MM.1S (cell line): Measurements from ENCODE around the gene LINGO1.

ENCODE experiments used
- DNase-seq: peaks from one replicate; pipeline ENCODE4 v3.0.0-alpha.2; 2015
- H2AFZ ChIP-seq: fragments of 300-600 bp; sonication (generic); 2 replicates; pipeline ENCODE4 v1.6.0; 2016; ENCODE audit warnings: antibody characterized with exemption, low read length
- H3F3A ChIP-seq: fragments of 300-600 bp; sonication (generic); 2 replicates; pipeline ENCODE4 v1.6.1; 2016; ENCODE audit warnings: mild to moderate bottlenecking, antibody characterized with exemption, low read length, moderate library complexity, mixed read lengths; ENCODE audit not compliant: insufficient read depth
- H3K27ac ChIP-seq: fragments of 300-600 bp; sonication (generic); 2 replicates; pipeline ENCODE4 v1.5.1; 2016; ENCODE audit warnings: mild to moderate bottlenecking, low read length
- H3K27me3 ChIP-seq: fragments of 300-600 bp; sonication (generic); replicated peaks from 2 replicates; pipeline ENCODE4 v1.6.0; 2016; ENCODE audit warnings: low read length; ENCODE audit not compliant: insufficient read depth
- H3K36me3 ChIP-seq: fragments of 300-600 bp; sonication (generic); replicated peaks from 2 replicates; pipeline ENCODE4 v1.6.1; 2016; ENCODE audit warnings: mild to moderate bottlenecking, low read length, mixed read lengths; ENCODE audit not compliant: insufficient read depth
- H3K4me1 ChIP-seq: fragments of 300-600 bp; sonication (generic); 2 replicates; pipeline ENCODE4 v1.6.1; 2016; ENCODE audit warnings: low read length, mixed read lengths
- H3K4me2 ChIP-seq: fragments of 300-600 bp; sonication (generic); 2 replicates; pipeline ENCODE4 v1.6.0; 2016; ENCODE audit warnings: low read depth, low read length
- H3K4me3 ChIP-seq: fragments of 300-600 bp; sonication (generic); 2 replicates; pipeline ENCODE4 v1.5.1; 2016; ENCODE audit warnings: low read length, mixed read lengths
- H3K79me2 ChIP-seq: fragments of 300-600 bp; sonication (generic); 2 replicates; pipeline ENCODE4 v1.6.1; 2016; ENCODE audit warnings: mixed run types, low read length, mixed read lengths
- H3K9ac ChIP-seq: fragments of 300-600 bp; sonication (generic); 2 replicates; pipeline ENCODE4 v1.6.1; 2016; ENCODE audit warnings: low read length, mixed read lengths
- H3K9me2 ChIP-seq: fragments of 300-600 bp; sonication (generic); replicated peaks from 2 replicates; pipeline ENCODE4 v1.6.1; 2016; ENCODE audit warnings: mild to moderate bottlenecking, low read length, mixed read lengths; ENCODE audit not compliant: insufficient read depth
- H3K9me3 ChIP-seq: fragments of 300-600 bp; sonication (generic); replicated peaks from 2 replicates; pipeline ENCODE4 v1.6.1; 2016; ENCODE audit warnings: mild to moderate bottlenecking, low read length, mixed read lengths; ENCODE audit not compliant: insufficient read depth
- H4K20me1 ChIP-seq: fragments of 300-600 bp; sonication (generic); 2 replicates; pipeline ENCODE4 v1.6.1; 2016; ENCODE audit warnings: mild to moderate bottlenecking, low read length, moderate library complexity, mixed read lengths; ENCODE audit not compliant: insufficient read depth
- CTCF ChIP-seq: fragments of 300-600 bp; sonication (generic); IDR thresholded peaks from 2 replicates; pipeline ENCODE4 v1.5.1; 2016; ENCODE audit warnings: antibody characterized with exemption, low read length, mixed read lengths
- EZH2 ChIP-seq: fragments of 300-600 bp; sonication (generic); optimal IDR thresholded peaks from 2 replicates; pipeline ENCODE3; 2017; ENCODE audit warnings: low read depth, mild to moderate bottlenecking, antibody characterized with exemption, low read length, mixed read lengths
- EZH2phosphoT487 ChIP-seq: fragments of 300-600 bp; sonication (generic); IDR thresholded peaks from 2 replicates; pipeline ENCODE4 v1.6.1; 2018; ENCODE audit warnings: antibody characterized with exemption, low read length

Gene LINGO1

DNA sequence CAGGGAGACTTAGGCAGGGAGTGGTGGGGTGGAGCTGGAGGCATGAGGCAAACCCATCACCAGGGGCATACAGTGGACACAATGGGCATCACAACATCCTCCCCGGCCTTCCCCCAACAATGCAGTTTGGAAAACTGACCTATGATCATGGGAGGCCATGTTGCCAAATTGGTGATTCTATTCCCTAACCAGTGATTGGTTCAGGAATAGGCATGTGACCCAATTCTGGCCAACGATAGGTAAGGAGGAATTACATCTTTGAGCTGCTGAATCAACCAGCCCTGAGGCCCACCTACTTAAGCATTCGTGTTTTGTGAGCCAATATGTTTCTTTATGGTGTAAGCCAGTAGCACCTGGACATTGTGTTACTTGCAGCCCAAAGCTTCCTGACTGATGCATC, 40.0 kb downstream of the LINGO1 start:
- H3K36me3 ChIP-seq = no peaks in the 10 kb centered on the region
- DNase-seq = no peak

GRCh38 chr15:77591968-77592613, 40.6 kb downstream of the LINGO1 start:
- DNase-seq = no peak
- Histone ChIP-seq H3K4me1 (no peaks in the 10 kb centered on the region), H3K9me2 (no peaks in the 10 kb centered on the region), H4K20me1 (no peaks in the 10 kb centered on the region), H3K36me3 (no peaks in the 10 kb centered on the region), H3K27ac (no peak overlapping the region), H3K9ac (no peak overlapping the region), H3K4me2 (no peak overlapping the region), H3K79me2 (no peaks in the 10 kb centered on the region), H3K27me3 (peaks cover 12% of the 10 kb centered on the region), H2AFZ (no peak overlapping the region), H3K4me3 (no peak overlapping the region), H3K9me3 (no peaks in the 10 kb centered on the region), H3F3A (no peaks in the 10 kb centered on the region)
- TF ChIP-seq EZH2phosphoT487 (no peak), CTCF (no peak), EZH2 (no peak)

More for the DNA sequence above, 40.0 kb downstream of the LINGO1 start:
- H3F3A ChIP-seq = no peaks in the 10 kb centered on the region
- H2AFZ ChIP-seq = no peak overlapping the region
- peaks cover 12% of the 10 kb centered on the region for H3K27me3 ChIP-seq
- no peak overlapping the region for H3K9ac ChIP-seq
- H3K27ac ChIP-seq = no peak overlapping the region
- H3K4me2 ChIP-seq = no peak overlapping the region
- H3K9me3 ChIP-seq = no peaks in the 10 kb centered on the region
- no peak for TF ChIP-seq EZH2
- TF ChIP-seq CTCF = no peak
- TF ChIP-seq EZH2phosphoT487 = no peak
- no peak overlapping the region for H3K4me3 ChIP-seq
- H3K79me2 ChIP-seq = no peaks in the 10 kb centered on the region
- H4K20me1 ChIP-seq = no peaks in the 10 kb centered on the region
- no peaks in the 10 kb centered on the region for H3K9me2 ChIP-seq
- no peaks in the 10 kb centered on the region for H3K4me1 ChIP-seq

DNA sequence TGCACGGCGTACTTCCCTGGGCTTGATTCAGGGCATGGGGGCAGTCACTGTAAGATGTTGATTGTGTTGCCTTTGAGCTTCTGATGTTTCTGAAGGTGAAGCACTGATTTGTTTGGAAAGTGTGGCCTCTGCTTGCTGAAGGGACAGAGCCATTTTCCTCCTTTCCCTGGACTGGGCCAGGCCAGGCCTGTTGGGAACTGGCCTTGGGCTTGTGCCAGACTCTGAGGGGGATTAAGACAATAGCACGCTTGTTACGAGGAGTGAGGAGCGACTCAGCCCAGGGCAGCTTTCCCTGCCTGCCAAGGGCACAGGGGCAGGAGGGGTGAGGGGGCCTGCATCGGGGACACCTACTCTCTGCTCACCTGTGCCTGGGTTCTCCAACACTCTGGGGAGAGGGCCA, 42.9 kb downstream of the LINGO1 start:
- Histone ChIP-seq H3K4me1 (no peaks in the 10 kb centered on the region), H3K9me2 (no peaks in the 10 kb centered on the region), H3K79me2 (no peaks in the 10 kb centered on the region), H3K9me3 (no peaks in the 10 kb centered on the region), H3F3A (no peaks in the 10 kb centered on the region), H2AFZ (no peak overlapping the region), H3K9ac (no peak overlapping the region), H3K4me2 (no peak overlapping the region), H4K20me1 (no peaks in the 10 kb centered on the region), H3K4me3 (no peak overlapping the region), H3K27ac (no peak overlapping the region), H3K36me3 (no peaks in the 10 kb centered on the region), H3K27me3 (peaks cover 26% of the 10 kb centered on the region)
- DNase-seq = no peak
- no peak for TF ChIP-seq EZH2phosphoT487

DNA sequence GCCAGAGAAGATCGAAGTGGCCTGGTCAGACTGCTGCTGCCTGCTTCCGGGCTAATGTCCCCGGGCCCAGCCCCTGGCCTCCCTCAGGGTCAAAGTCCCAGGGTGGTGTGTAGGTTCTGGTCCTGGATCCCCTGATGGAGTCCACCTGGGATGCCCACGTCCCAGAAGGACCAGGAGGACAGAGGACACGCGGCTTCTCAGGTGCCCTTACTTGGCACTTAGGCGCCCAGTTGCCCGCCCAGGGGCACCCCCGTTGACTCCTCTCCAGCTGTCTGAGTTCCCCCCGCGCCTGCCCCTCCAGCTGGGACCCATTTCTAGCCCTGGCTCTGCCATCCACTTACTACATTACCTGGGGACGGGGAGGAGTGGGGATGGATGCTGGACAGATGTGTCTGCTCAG, 44.6 kb downstream of the LINGO1 start:
- Histone ChIP-seq H3K9ac (no peak overlapping the region), H3K9me3 (no peaks in the 10 kb centered on the region), H4K20me1 (no peaks in the 10 kb centered on the region), H2AFZ (no peak overlapping the region), H3K9me2 (no peaks in the 10 kb centered on the region), H3K4me3 (no peak overlapping the region), H3K4me2 (no peak overlapping the region), H3K27ac (no peak overlapping the region), H3K79me2 (no peaks in the 10 kb centered on the region), H3F3A (no peaks in the 10 kb centered on the region), H3K36me3 (no peaks in the 10 kb centered on the region), H3K27me3 (peaks cover 28% of the 10 kb centered on the region), H3K4me1 (no peaks in the 10 kb centered on the region)
- TF ChIP-seq EZH2phosphoT487 (no peak), CTCF (no peak), EZH2 (no peak)
- no peak for DNase-seq
